GM18951 (cell line): ENCODE measurements around the gene EPB41L2.

ENCODE experiments used
- POLR2A ChIP-seq: IDR thresholded peaks from 4 replicates; pipeline ENCODE4 v1.6.1; 2011; ENCODE audit warnings: mild to moderate bottlenecking; ENCODE audit not compliant: insufficient read length, insufficient read depth; ENCODE audit errors: extremely low read depth
- in situ Hi-C: fragments of 300-500 bp; cut with MboI; formaldehyde crosslinking; loops from one replicate; pipeline ENCODE4 v1.12.0; 2022; ENCODE audit warnings: low sequenced_read_pairs, mixed read lengths, inconsistent platforms; ENCODE audit not compliant: unreplicated experiment

The EPB41L2 gene

DNA sequence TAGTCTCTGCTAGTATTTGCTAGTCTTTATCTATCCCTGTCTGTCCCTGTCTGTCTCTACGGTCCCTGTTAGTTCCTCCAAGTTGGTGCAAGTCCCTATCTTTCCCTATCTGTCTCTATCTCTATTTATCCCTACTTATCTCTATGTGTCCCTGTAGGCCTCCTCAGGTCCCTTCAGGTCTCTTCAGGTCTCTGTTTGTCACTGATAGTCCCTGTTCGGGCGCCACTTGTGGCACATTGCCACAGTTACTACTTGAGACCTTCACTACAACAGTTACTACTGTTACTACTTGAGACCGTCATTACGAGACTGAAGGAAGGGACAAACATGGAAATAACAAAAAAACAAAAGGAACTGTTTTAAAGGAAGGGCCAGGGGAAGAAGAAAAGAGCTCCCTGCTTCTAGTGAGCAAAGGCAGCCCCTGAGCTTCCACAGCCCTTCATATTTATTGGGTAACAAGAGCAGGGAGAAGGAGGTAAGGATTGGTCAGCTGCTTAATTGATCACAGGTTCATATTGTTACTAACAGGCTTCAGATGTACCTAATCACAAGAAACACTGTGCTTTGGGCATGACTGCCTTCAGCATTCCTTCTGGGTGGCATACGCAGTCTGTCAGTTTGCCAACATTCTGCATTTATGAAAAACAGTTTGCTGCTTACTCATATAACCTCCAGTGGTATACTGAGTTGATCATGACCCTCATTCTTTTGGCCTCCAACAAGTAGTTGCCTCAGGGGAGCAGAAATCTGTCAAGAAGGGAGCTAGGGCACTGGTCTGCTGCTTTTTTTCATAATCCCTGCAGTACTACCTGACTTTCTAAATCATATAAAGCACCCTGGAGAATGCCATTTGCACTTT is 8.4 kb downstream of the EPB41L2 start:
- no peak for TF ChIP-seq POLR2A
- in situ Hi-C loops, result no loop called here

DNA sequence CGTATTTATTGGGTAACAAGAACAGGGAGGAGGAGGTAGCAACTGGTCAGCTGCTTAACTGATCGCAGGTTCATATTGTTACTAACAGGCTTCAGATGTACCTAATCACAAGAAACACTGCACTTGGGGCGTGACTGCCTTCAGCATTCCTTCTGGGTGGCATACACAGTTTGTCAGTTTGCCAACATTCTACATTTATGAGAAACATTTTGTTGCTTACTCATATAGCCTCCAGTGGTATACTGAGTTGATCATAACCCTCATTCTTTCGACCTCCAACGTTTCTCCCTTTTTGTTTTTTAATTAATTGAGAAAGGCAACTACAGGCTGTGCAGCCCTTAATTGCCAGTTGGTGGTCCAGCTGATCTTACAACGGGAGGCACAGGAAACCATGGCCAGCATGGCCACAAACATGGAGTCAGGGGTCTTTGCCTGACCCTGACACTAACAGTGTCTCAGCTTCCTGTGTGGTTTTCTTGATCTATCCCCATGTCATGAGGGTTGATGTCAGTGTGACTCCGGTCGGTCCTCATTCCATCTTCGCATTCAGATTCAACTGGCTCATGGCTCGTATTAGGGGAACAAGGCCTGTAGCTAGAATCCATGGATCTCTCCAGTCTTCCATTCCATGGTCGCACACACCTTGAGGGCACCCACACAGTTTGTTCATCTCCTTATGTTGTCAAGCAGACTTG is 9.4 kb downstream of the EPB41L2 start:
- TF ChIP-seq POLR2A, result no peak
- in situ Hi-C loops, result no loop called here

DNA sequence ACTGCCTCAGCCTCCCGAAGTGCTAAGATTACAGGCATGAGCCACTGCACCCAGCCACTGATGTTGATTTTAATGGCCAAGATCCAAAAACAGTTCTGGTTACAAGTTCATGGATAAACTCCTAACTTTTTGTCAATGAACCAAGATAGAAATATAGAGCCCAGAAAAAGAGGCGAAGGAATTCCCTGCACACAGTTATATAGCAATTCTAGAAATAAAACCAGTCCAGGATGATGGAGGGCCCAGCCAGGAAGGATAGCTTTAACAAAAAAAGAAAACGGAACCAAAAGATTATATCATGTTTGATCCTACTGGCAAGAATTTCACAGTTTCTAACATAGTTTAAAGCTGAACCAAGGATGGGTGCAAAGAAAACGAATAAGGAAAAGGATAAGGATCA is 10.9 kb downstream of the EPB41L2 start:
- in situ Hi-C loops, result no loop called here
- TF ChIP-seq POLR2A, result no peak

DNA sequence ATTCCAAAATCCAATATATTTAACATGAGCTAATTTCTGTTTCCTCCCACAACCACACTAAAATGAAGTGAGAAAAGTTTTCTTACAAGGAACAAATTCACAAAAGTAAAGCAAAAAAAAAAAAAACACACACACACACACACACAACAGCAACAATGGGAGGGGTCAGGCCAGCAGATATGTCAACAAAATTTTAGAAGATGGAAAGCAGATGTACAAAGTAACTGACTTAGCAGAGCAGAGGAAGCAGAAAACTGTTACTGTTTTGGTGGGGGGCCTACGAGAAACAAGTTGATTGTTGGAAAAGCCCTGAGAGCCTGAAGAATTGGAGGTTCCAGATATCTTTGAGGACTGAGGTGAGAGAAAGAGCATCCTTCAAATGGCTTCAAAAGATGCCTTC is 11.7 kb downstream of the EPB41L2 start:
- no peak for TF ChIP-seq POLR2A
- in situ Hi-C loops, result no loop called here

DNA sequence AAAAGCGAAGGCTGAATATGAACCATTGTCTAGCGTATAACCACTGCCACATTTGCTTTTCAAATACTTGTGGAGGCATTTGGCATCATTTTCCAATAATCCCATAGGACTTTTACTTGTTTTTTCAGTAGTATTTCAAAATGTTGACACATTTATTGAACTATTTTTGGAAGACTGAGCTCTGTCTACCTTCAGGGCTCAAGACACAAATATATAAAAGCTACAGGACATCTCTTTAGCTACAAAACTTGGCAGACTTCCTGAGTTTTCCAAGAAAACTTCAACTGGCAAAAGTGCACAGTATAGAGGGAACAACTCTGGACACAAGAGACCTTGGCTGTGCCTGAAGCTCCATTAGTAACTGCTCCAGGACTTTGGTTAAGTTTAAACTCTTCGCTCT is 13.4 kb downstream of the EPB41L2 start:
- in situ Hi-C loops, result no loop called here
- TF ChIP-seq POLR2A, result no peak

DNA sequence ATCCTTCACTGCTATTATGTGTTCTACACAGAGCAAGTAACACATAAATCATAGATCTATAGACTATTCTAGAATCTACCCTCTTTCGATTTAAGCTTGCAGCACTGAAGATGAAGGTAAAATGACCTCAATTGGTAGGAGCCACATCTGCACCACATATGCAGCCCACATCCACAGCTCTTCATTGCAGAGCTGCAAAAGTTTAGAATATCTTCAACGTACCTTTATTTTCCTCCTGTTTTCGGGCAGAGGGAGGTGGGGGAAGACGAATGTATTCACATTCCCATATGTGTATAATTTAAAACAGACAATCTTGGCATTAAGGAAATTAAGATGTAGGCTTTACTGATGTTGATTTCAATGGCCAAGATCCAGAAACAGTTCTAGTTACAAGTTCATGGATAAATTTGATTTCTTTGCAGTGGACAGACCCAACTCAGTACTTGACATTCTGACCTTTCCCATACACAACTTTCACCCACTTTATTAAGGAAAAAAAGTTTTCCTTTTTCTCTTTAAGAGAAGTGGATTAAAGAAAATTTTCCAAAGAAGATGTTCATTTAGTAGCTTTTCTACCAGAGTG is 14.0 kb downstream of the EPB41L2 start:
- in situ Hi-C loops, result no loop called here
- TF ChIP-seq POLR2A, result no peak

DNA sequence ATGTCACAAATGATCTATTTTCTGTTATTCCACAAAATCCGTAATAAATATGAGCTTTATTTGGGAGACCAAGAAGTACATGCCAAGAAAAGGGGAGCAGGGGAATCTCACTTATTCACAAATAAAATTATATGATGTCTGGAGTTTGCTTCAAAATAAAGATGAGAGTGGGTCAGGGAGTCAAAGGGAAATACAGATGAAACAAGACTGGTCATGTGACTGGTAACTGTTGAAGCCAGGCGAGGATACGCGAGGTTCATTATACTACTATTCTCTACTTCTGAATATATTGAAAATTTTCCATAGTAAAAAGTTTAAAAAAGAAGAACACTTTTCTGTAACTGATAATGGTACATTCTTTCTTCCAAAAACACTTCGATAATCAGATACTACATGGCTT is 14.6 kb downstream of the EPB41L2 start:
- no peak for TF ChIP-seq POLR2A
- in situ Hi-C loops, result no loop called here

DNA sequence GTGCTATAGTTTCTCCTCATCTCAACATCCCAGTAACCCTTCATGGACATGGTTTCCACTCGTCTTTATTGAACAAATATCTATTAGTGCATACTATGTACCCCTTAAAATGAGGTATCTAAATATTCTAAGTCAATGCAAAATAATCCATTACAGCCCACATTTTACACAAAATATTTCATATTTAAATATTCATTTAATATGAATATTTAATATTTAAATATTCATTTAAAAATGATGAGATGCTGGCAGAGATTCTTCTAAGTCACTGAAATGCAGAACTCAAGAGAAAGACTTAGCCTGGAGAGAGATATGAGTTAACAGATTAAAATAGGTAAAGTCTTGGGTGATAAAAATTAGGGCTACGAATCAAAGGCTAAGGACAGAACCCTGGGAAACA is 17.9 kb downstream of the EPB41L2 start:
- TF ChIP-seq POLR2A, result no peak
- in situ Hi-C loops, result no loop called here

DNA sequence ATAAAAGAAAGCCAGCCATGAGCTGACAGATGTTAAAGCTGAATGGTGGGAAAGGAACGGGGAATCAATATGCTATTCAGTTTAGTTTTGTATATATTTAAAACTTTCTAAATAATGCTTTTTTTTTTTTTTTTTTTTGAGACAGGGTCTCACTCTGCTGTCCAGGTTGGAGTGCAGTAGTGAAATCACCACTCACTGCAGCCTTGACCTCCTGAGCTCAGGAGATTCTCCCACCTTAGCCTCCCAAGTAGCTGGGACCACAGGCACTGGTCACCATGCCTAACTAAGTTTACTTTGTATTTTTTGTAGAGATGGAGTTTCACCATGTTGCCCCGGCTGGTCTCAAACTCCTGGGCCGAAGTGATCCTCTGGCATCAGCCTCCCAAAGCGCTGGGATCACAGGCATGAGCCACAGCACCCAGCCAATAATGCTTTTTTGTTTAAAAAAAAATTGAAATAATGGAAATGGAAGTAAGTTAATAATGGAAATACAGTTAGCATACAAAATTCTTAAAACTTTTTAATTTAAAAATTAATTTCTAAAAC is 19.1 kb downstream of the EPB41L2 start:
- in situ Hi-C loops, result no loop called here
- no peak for TF ChIP-seq POLR2A

DNA sequence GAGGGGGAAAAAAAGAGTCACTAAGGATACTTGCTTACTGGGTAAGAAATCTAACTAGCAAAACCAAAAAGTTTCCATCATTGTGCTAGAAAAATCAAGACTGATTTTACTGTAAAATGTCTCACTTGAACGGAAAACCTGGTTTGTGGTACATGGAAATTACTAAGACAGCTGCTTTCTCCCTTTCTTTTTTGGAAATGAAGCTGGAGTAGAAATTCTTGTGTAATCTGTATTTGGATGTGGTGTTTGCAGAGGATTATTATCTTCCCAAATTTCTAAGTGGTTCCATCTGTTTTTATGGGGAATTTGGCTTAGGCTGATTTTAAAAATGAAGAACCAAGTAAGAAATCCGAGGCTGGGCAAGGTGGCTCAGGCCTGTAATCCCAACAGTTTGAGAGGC is 20.4 kb downstream of the EPB41L2 start:
- TF ChIP-seq POLR2A, result no peak
- in situ Hi-C loops, result no loop called here

DNA sequence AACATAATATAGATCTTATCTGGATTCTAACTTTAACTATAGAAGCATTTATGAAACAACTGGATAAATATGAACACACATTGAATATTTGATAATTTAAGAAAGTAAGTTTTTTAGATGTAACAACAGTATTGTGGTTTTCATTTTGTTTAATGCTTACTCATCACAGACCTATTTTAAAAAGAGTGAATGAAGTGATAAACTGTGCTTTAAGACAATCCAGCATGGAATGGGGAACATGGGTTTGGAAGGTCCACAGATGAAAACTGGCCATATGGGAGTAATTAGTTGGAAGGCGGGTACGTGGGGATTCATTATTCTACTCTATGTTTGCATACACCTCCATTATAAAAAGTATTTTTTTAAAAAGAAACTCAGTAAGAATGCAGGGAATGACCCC is 21.2 kb downstream of the EPB41L2 start:
- in situ Hi-C loops, result no loop called here

DNA sequence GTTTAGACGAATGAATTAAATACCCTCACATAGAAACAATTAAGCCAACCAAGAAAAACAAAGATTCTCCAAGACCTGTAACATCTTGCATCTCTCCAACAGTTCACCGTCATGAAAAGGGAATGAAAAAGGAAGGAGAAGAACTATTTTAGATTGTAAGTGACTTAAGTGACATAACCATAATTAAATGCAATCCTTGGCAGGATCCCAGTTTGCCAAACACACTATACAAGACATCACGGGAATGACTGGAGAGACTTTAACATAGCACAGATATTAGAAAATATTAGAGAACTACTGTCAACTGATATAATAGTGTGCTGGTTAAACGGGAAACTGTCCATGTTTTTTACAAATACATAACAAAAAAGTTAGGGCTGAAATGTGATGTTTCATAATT is 22.2 kb downstream of the EPB41L2 start:
- no peak for TF ChIP-seq POLR2A
- in situ Hi-C loops, result no loop called here

More for the DNA sequence above, 21.2 kb downstream of the EPB41L2 start:
- TF ChIP-seq POLR2A, result no peak

DNA sequence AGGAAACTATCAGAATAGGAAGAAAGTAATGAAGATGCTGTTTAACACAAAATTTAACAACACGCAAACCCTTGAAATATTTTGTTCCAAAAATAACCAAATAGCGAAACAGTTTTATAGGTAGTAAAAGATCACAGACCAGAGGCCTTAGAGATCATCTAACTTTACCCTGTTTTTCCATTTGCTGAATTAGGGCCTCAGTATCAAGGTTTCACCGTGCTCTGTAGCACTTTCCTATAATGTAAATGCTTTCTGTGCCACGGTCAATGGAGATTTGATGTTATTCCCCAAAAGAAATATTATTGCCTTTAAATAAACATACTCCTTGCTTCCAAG is 23.7 kb downstream of the EPB41L2 start:
- no peak for TF ChIP-seq POLR2A
- in situ Hi-C loops, result no loop called here
